OCI-LY3 (cell line): ENCODE measurements around the gene ZMIZ1.

Experiments used
- CTCF ChIP-seq: fragments of 200-600, 300-600 bp; sonication (generic); IDR thresholded peaks from 2 replicates; pipeline ENCODE4 v1.5.1; 2014; ENCODE audit warnings: antibody characterized with exemption, low read length, low read depth
- EZH2phosphoT487 ChIP-seq: fragments of 200-600 bp; shearing (Covaris generic); IDR thresholded peaks from 2 replicates; pipeline ENCODE4 v1.6.1; 2018; ENCODE audit warnings: antibody characterized with exemption, mixed run types, low read depth

GRCh38 chr10:79304479-79305087 is 235.8 kb downstream of the ZMIZ1 start:
- TF ChIP-seq CTCF (no peak), EZH2phosphoT487 (no peak)
